Activated naive CD8-positive, alpha-beta T cell (primary cell): ENCODE measurements around the gene TLX1.

Experiments used
- H3K27ac Mint-ChIP-seq: one replicate; pipeline ENCODE4 v1.8.0; 2021; ENCODE audit warnings: mixed read lengths
- H3K27me3 Mint-ChIP-seq: one replicate; pipeline ENCODE4 v1.8.0; 2021; ENCODE audit warnings: mixed read lengths
- H3K36me3 Mint-ChIP-seq: one replicate; pipeline ENCODE4 v1.8.0; 2021; ENCODE audit warnings: mixed read lengths
- H3K4me1 Mint-ChIP-seq: one replicate; pipeline ENCODE4 v1.8.0; 2021; ENCODE audit warnings: low read depth, mixed read lengths
- H3K4me3 Mint-ChIP-seq: one replicate; pipeline ENCODE4 v1.8.0; 2021; ENCODE audit warnings: mild to moderate bottlenecking, mixed read lengths
- H3K9me3 Mint-ChIP-seq: one replicate; pipeline ENCODE4 v1.8.0; 2021; ENCODE audit warnings: low read depth, mixed read lengths

The TLX1 gene

DNA sequence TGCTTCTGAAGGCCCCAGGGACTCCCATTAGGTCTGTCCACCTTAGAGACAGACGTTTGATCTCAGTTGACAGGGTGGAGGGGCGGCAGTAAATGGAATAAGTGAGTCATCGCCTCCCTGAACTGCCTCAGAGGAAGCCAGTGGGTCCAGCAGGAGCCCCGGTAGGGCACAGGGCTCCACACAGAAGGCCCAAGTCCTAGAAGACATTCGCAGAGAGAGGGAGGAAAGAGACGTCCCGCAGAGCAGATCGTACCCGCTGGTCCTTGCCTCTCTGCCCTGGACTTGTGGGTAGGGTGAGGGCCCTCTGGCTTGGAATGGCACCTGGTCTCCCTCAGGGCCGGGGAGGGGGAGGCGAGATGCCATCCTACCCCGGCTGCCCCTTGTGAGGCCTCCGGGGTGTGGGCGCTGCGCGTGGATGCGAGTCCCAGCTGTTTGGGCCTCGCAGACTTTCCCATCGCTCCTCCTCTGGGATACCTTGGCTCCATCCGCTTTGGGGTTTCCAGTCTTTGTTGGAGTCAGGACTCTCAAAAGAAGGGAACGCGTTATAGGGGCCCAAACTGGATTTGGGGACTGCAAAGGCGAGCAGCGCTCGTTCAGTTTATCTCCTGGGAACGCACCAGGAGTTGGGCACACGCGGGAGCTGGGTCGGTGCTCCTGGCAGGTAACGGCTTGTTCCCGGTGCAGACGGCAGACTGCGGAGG, 5.1 kb downstream of the TLX1 start:
- H3K27ac Mint-ChIP-seq, result no peak overlapping the region
- H3K36me3 Mint-ChIP-seq, result no peaks in the 10 kb centered on the region
- peaks cover 46% of the 10 kb centered on the region for H3K4me1 Mint-ChIP-seq
- no peaks in the 10 kb centered on the region for H3K9me3 Mint-ChIP-seq
- H3K27me3 Mint-ChIP-seq, result peaks cover 50% of the 10 kb centered on the region
- H3K4me3 Mint-ChIP-seq, result peak overlapping the region; percentile 28

DNA sequence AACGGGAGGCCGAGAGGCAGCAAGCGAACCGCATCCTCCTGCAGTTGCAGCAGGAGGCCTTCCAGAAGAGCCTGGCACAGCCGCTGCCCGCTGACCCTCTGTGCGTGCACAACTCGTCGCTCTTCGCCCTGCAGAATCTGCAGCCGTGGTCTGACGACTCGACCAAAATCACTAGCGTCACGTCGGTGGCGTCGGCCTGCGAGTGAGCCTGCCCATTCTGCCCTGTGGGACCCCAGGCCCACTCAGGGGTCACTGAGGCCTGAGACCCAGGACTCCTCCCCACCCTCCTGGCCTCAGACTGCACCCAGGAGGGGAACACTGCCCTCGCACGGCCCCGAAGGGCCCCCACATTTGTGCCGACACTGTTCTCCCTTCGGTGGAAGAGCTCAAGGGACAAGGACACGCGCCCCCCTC, 5.6 kb downstream of the TLX1 start:
- H3K36me3 Mint-ChIP-seq, result no peaks in the 10 kb centered on the region
- H3K9me3 Mint-ChIP-seq, result no peaks in the 10 kb centered on the region
- no peak overlapping the region for H3K27ac Mint-ChIP-seq
- peaks cover 46% of the 10 kb centered on the region for H3K4me1 Mint-ChIP-seq
- peaks cover 50% of the 10 kb centered on the region for H3K27me3 Mint-ChIP-seq
- H3K4me3 Mint-ChIP-seq, result no peak overlapping the region

DNA sequence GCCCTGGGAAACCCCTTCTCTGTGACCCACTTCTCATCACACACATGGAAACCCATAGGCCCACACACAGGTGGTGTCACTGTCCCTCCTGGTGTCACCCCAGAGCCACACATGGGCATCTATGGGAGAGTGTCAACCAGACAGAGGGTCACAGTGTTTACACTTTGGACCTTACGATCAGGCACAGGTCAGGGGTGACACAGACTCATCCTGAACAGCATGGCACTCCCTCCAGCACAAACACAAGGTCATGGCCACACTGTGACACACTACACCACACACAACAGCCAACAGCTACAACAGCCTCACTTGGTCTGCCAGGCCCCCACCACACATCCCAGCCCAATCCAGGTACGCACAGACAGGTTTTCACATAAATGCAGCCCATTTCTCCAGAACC, 6.2 kb downstream of the TLX1 start:
- peaks cover 49% of the 10 kb centered on the region for H3K27me3 Mint-ChIP-seq
- H3K4me3 Mint-ChIP-seq, result no peak overlapping the region
- H3K9me3 Mint-ChIP-seq, result no peaks in the 10 kb centered on the region
- no peaks in the 10 kb centered on the region for H3K36me3 Mint-ChIP-seq
- H3K4me1 Mint-ChIP-seq, result peaks cover 46% of the 10 kb centered on the region
- no peak overlapping the region for H3K27ac Mint-ChIP-seq

DNA sequence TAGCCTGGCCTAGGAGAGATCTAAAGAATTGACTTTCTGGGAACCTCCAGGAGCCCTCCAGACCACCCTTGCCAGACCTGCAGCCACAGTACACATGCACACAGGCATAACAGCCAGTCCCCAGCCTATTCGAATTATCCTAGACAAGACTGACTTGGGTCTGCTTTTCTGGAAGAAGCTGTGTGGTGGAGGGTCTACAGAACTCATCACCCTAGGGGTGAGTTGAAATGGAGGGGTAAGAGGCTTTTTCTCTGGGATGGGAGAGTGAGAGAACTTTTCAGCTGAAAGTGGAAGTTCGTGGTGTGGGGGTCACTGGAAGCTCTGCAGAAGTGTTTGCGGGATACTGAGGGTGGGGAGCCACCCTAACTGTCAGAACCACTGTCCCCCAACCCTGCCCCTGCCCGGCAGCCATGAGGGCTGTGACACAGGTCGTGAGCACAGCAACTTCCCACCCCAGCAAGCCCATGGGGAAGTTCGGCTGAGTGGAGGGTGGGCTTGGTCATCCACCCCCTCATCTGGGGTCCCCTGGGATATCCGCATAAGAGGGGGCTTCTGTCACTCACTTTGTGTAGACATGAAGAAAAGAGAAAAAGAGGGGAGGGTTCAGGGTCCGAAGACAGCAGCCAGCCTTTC, 7.8 kb downstream of the TLX1 start:
- Mint-ChIP-seq H3K4me3 (peak overlapping the region; percentile 30), H3K9me3 (no peaks in the 10 kb centered on the region)

DNA sequence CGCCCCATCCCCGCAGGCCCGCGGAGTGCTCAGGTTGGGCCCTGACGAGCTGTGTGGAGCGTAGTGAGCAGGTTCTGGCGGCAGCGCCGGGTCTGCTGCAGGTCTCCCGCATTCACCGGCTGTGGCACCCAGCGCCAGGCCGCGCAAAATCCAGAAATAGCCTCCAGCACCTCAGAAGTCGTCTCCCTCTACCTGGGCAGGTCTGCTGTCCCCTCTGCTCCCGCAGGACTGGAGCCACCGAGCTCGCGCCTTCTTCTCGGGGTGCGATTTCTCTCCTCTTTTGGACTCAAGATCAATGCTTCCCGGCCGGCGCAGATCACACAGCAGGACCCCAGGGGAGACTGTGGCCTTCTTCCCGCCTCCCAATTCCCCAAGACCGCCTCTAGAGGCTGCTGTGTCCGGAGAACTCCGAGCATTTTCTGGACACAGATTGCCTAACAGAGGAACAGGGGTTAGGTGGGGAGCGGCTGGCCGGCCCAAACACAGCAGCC, 8.4 kb downstream of the TLX1 start:
- Mint-ChIP-seq H3K4me3 (peak overlapping the region; percentile 56), H3K4me1 (peaks cover 34% of the 10 kb centered on the region), H3K27ac (no peak overlapping the region), H3K36me3 (no peaks in the 10 kb centered on the region), H3K9me3 (no peaks in the 10 kb centered on the region), H3K27me3 (peaks cover 49% of the 10 kb centered on the region)

More for the DNA sequence above, 7.8 kb downstream of the TLX1 start:
- Mint-ChIP-seq H3K27ac (no peak overlapping the region), H3K4me1 (peaks cover 38% of the 10 kb centered on the region), H3K27me3 (peaks cover 47% of the 10 kb centered on the region), H3K36me3 (no peaks in the 10 kb centered on the region)

DNA sequence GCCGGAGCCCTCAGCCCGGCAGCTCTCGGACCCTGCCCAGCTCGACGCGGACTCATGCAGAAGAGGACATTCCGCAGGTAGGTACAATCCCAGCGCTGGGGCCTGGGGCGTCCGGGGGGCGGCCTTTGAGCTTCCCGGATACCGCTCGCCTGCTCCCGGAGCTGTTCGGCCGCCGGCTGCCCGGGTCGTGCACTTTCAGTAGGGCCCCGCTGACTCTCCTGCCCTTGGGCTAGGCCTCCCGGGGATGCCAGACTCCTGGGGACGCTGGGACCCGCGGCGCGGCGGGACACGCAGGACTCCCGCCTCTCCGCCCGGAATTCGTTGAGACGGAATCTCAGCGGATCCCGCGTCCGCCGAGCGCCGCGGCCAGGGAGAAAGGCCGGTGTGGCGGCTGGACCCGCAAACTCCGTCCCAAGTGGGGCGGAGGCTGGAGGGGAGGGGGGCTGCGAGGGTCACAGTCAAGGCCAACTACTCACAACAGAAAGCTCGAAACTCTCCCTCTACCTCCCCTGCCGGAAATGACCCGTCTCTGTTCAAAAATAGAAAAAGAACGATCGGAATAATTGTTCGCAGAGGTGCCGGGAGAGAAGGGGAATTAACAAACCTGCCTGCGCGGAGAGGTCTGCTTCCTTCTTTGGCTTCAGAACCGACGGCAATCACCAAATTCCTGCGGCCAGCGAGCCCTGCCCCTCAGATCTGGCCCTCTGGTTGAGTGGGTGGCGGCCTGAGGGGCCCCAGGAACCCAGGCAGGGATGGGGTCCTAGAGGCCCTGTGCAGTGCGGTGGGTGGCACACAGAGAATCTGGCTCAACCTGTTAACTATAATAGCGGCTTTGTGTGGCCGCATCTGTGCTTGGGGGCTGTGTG, 9.2 kb downstream of the TLX1 start:
- H3K4me3 Mint-ChIP-seq, result peak overlapping the region; percentile 47
- H3K4me1 Mint-ChIP-seq, result peaks cover 27% of the 10 kb centered on the region
- no peak overlapping the region for H3K27ac Mint-ChIP-seq
- peaks cover 52% of the 10 kb centered on the region for H3K27me3 Mint-ChIP-seq
- H3K36me3 Mint-ChIP-seq, result no peaks in the 10 kb centered on the region
- no peaks in the 10 kb centered on the region for H3K9me3 Mint-ChIP-seq

DNA sequence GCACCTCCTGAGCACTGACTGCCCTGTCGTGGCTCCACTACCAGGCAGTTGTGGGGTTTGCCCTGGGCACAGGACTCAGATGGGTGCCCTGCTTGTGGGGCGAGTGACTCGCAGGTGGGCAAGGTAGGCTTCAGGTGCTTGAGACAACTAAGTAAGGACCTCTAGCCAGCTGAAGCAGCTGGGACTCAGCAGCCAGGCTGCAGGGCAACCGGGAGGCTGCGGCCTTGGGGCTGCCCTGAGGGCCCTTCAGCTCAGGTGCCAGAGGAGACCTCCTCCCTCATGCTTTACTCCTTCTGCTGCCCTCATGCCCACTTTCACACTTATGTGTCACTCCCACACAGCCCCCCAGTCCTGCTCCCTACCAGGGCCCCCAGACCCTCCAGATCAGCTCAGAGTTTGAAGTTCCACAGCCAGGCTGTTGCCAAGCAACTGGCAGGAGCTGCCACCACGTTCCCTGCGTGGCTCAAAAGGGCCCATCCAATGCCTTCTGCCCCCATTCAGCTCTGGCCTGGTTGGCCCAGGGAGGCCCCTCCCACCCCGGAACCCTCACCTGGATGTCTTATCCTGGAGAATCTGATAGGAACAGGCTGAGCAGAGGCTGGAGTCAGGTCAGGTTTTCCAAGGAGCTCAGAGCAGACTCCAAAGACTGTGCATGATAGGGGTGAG, 10.0 kb downstream of the TLX1 start:
- Mint-ChIP-seq H3K9me3 (no peaks in the 10 kb centered on the region), H3K4me3 (peak overlapping the region; percentile 47), H3K27ac (no peak overlapping the region), H3K27me3 (peaks cover 48% of the 10 kb centered on the region), H3K4me1 (peaks cover 22% of the 10 kb centered on the region), H3K36me3 (no peaks in the 10 kb centered on the region)

DNA sequence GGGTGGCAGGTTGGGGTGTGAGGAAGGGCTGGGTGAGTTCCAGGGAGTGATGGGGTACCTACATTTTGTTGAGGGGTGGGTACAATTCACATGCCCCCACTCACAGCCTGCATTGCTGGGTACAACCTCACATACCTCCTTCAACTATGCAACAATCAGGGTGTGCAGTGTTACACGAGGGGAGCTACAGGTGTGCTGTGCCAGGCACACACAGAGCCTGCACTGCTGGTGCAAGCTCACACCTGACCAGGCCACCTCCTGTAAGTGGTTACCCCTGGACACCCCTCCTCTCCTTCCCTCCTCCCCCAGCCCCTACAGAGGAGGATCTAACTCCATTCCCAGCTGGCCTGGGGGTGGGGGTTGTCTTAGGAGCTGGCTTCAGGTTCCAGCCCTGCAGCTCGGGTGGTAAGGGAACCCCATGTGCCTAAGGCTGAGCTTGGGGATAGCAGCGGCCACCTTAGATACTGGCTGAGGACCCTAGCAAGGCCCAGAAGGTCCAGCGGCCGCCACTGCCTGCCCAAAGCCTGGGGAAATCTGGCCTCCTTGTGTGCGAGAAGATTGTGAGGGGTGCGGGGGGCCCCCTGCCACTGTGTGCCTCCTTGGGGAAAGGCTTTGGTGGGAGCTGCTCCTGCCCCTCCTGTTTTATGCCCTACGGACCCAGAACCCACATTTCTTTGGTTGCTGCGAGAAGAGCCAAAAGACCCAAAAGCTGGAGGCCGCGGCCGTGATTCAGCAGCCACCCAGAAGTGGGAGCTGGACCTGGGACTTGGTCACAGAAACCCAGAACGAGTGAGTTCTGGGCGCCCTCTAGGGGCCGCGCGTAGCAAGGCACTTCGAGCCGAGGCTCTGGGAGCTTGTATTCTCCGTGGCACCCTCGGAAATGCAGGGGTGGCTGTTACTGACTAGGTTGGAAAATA, 10.8 kb downstream of the TLX1 start:
- Mint-ChIP-seq H3K27me3 (peaks cover 48% of the 10 kb centered on the region), H3K9me3 (no peaks in the 10 kb centered on the region), H3K4me3 (no peak overlapping the region), H3K27ac (no peak overlapping the region), H3K4me1 (peaks cover 23% of the 10 kb centered on the region), H3K36me3 (no peaks in the 10 kb centered on the region)

DNA sequence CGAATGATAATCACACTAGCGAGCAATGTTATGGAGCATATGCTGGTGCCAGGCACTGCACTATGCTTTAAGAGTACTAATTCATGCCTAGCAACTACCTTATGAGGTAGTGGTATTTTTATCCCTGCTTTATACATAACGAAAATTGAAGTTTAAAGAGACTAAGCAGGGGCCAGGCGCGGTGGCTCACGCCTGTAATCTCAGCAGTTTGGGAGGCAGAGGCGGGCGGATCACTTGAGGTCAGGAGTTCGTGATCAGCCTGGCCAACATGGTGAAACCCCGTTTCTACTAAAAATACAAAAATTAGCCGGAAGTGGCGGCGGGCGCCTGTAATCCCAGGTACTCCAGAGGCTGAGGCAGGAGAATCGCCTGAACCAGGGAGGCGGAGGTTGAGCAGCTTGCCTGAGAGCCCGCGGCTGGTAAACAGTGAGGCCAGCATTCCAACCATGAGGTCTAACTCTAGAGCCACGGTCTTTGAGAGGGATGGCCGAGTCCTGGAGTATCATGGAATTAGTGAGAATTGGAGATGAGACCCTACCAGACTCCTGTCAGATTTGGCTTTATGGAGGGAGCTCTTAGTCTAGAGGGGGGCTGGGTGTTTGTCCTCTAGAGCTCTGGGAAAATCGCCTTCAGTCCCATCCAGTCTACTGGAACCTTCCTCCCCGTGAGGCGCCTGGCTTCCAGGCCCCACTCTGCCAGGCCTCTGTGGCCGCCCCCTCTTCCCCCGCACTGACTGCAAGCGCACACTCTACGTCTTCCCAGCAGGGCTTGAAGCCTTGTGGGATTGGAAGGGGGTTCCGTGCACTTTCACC, 11.6 kb downstream of the TLX1 start:
- Mint-ChIP-seq H3K27ac (no peak overlapping the region), H3K4me3 (no peak overlapping the region), H3K27me3 (peaks cover 50% of the 10 kb centered on the region), H3K36me3 (no peaks in the 10 kb centered on the region), H3K4me1 (peaks cover 23% of the 10 kb centered on the region), H3K9me3 (no peaks in the 10 kb centered on the region)

DNA sequence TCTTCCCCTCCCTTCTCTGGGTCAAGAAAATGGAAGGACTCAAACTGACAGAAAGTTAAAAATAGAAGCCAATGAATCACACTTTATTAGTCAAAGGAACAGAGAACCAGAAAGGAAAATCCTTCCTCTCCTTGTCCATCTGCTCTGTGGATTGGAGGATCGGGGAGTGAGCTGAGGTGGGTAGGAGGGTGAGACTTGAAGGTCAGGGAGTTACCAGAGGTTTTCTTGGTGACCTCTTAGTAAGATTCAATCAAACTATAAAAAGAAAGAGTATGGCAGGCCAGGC, 12.2 kb downstream of the TLX1 start:
- Mint-ChIP-seq H3K27ac (no peak overlapping the region), H3K36me3 (no peaks in the 10 kb centered on the region), H3K4me3 (no peak overlapping the region), H3K27me3 (peaks cover 49% of the 10 kb centered on the region), H3K9me3 (no peaks in the 10 kb centered on the region), H3K4me1 (peaks cover 19% of the 10 kb centered on the region)

DNA sequence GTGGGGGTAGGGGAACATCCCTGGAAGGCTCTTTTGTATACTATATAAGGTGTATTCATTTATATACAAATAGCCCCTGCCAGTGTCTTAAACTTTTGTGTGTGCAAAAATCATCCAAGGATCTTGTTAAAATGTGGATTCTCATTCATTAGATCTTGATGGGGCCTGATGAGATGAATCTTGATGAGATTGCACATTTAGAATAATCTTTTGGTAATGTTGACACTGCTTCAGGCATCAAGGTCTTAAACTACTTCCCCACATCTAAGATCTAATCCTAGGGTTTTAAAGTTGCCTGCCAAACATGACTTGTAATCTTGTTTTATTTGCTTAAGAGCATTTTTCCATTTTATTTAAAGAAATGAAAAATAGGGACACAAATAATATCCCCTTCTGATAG, 13.0 kb downstream of the TLX1 start:
- Mint-ChIP-seq H3K36me3 (no peaks in the 10 kb centered on the region), H3K4me3 (no peak overlapping the region), H3K9me3 (no peaks in the 10 kb centered on the region), H3K27me3 (peaks cover 47% of the 10 kb centered on the region), H3K27ac (no peak overlapping the region), H3K4me1 (peaks cover 15% of the 10 kb centered on the region)

DNA sequence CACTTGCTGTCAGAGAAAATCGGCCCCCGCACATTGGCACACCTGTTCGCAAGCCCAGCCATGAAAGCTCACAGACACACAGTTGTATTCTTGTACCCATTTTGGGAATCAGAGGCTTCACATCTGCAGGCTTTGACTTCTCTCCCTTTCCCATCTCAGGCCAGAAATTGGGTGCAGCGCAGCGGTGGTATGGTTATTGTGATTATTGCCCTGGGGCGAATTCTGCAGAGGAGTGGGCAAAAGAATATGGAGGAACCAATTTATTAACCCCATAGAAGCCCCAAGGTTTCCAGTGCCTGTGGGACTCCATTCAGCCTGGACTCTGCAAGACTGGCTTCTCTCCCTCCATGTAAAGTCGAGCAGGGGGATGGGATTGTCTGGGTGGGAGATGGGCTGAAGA, 14.0 kb downstream of the TLX1 start:
- Mint-ChIP-seq H3K36me3 (no peaks in the 10 kb centered on the region), H3K4me3 (no peak overlapping the region), H3K9me3 (no peaks in the 10 kb centered on the region), H3K4me1 (peaks cover 13% of the 10 kb centered on the region), H3K27me3 (peaks cover 48% of the 10 kb centered on the region), H3K27ac (no peak overlapping the region)

DNA sequence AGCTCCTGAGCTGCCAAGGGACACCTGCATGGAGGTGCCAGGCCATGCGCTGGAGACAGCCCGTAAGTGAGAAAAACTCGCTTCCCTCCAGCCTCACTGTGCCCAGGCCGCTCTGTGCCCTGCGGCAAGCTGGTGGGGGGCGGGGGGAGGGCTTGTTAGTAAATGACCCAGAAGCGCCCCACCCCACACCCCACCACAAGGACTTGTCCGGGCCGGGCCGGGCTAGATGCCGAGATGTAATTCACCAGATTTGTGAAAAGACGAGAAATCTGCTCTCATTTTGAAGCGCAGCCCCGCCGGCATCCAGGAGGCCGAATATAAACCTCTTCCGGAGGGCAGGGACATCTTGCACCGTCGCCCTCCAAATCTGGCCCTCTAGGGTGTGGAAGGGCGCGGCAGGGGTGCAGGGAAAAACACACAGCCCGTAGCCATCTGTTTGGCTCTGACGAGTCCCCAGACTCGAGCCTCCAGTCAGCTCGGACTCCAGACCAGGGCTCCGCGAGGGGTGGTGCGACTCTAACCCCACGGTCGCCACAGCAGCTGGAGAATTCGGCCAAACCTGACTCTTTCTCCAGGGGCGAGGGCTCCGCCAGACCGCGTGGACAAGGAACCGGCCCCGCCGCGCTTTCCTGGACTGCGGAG, 14.8 kb downstream of the TLX1 start:
- Mint-ChIP-seq H3K36me3 (no peaks in the 10 kb centered on the region), H3K9me3 (no peaks in the 10 kb centered on the region), H3K4me1 (peaks cover 8% of the 10 kb centered on the region), H3K27me3 (peaks cover 46% of the 10 kb centered on the region), H3K4me3 (peak overlapping the region; percentile 13), H3K27ac (no peak overlapping the region)
